Mesothelial cell of epicardium (in vitro differentiated cells): ENCODE results near the gene POLN. TPM values are rescaled to one million over a fixed set of nuclear protein-coding genes. Genes with fewer than 3 reads are reported as not detected.

ENCODE experiments used
- DNase-seq, 2 experiments: peaks; one replicate each; pipeline ENCODE4 v3.0.0; 2021; ENCODE audit warnings: low spot score in 2 of 2; ENCODE audit not compliant: unreplicated experiment in 2 of 2
- H3K27ac Mint-ChIP-seq: 2 replicates; pipeline ENCODE4 v1.8.0; 2021; ENCODE audit warnings: mixed read lengths
- H3K27me3 Mint-ChIP-seq: 2 replicates; pipeline ENCODE4 v1.8.0; 2021; ENCODE audit warnings: low read depth, mixed read lengths
- H3K36me3 Mint-ChIP-seq: 2 replicates; pipeline ENCODE4 v1.8.0; 2021; ENCODE audit warnings: mixed read lengths
- H3K4me1 Mint-ChIP-seq: 2 replicates; pipeline ENCODE4 v1.8.0; 2021; ENCODE audit warnings: mixed read lengths
- H3K4me3 Mint-ChIP-seq: 2 replicates; pipeline ENCODE4 v1.8.0; 2021; ENCODE audit warnings: mild to moderate bottlenecking, moderate library complexity, mixed read lengths
- H3K9me3 Mint-ChIP-seq: 2 replicates; pipeline ENCODE4 v1.8.0; 2021; ENCODE audit warnings: mixed read lengths
- CTCF ChIP-seq: fragments of 200-600 bp; sonication (generic); IDR thresholded peaks from one replicate; pipeline ENCODE4 v1.5.0; 2021; ENCODE audit warnings: antibody characterized with exemption; ENCODE audit not compliant: unreplicated experiment
- total RNA-seq: library from RNA; stranded (reverse); gene quantifications from 3 replicates; pipeline ENCODE4 v1.2.1, GENCODE V29; 2021

Gene POLN
- total RNA-seq, 1 donor from 2014 or later, result 5.8 TPM

- DNase-seq, result no peak
- Mint-ChIP-seq H3K4me3 (no peak overlapping the region), H3K27ac (no peak overlapping the region), H3K4me1 (peaks cover 17% of the 10 kb centered on the region), H3K9me3 (no peaks in the 10 kb centered on the region), H3K27me3 (no peaks in the 10 kb centered on the region), H3K36me3 (no peaks in the 10 kb centered on the region)
- no peak for TF ChIP-seq CTCF
These were observed 27.8 kb upstream of the POLN start for GRCh38 chr4:2269618-2270163.

GRCh38 chr4:2269206-2269531 lies 27.2 kb upstream of the POLN start:
- H3K4me3 Mint-ChIP-seq, result no peak overlapping the region
- H3K4me1 Mint-ChIP-seq, result peaks cover 15% of the 10 kb centered on the region
- no peaks in the 10 kb centered on the region for H3K9me3 Mint-ChIP-seq
- no peak for TF ChIP-seq CTCF
- no peaks in the 10 kb centered on the region for H3K36me3 Mint-ChIP-seq
- no peak overlapping the region for H3K27ac Mint-ChIP-seq
- H3K27me3 Mint-ChIP-seq, result no peaks in the 10 kb centered on the region
- DNase-seq, result no peak

GRCh38 chr4:2268357-2269205 lies 26.7 kb upstream of the POLN start:
- no peaks in the 10 kb centered on the region for H3K36me3 Mint-ChIP-seq
- H3K9me3 Mint-ChIP-seq, result no peaks in the 10 kb centered on the region

GRCh38 chr4:2267841-2268240 lies 25.9 kb upstream of the POLN start:
- Mint-ChIP-seq H3K27ac (no peak overlapping the region), H3K36me3 (no peaks in the 10 kb centered on the region), H3K27me3 (no peaks in the 10 kb centered on the region), H3K4me3 (no peak overlapping the region), H3K9me3 (no peaks in the 10 kb centered on the region), H3K4me1 (peaks cover 7% of the 10 kb centered on the region)
- TF ChIP-seq CTCF, result no peak
- no peak for DNase-seq

More at GRCh38 chr4:2268357-2269205, 26.7 kb upstream of the POLN start:
- Mint-ChIP-seq H3K4me3 (no peak overlapping the region), H3K27ac (no peak overlapping the region), H3K4me1 (peaks cover 11% of the 10 kb centered on the region), H3K27me3 (no peaks in the 10 kb centered on the region)
- no peak for DNase-seq
- TF ChIP-seq CTCF, result no peak

GRCh38 chr4:2267320-2267811 lies 25.4 kb upstream of the POLN start:
- Mint-ChIP-seq H3K4me1 (peaks cover 7% of the 10 kb centered on the region), H3K36me3 (no peaks in the 10 kb centered on the region), H3K27me3 (no peaks in the 10 kb centered on the region), H3K9me3 (no peaks in the 10 kb centered on the region), H3K27ac (no peak overlapping the region), H3K4me3 (no peak overlapping the region)
- TF ChIP-seq CTCF, result no peak
- no peak for DNase-seq
